Stimulated activated CD8-positive, alpha-beta memory T cell treated with anti-CD3 and anti-CD28 coated beads, Interleukin-7, amount 100 ng/mL, for 4 hours (primary cell): ENCODE results near the gene CFAP99.

ENCODE experiments used
- DNase-seq, 2 donors: peaks; one replicate each; pipeline ENCODE4 v3.0.0-alpha.2; 2020; ENCODE audit warnings: low read depth in 2 of 2

Gene CFAP99

DNA sequence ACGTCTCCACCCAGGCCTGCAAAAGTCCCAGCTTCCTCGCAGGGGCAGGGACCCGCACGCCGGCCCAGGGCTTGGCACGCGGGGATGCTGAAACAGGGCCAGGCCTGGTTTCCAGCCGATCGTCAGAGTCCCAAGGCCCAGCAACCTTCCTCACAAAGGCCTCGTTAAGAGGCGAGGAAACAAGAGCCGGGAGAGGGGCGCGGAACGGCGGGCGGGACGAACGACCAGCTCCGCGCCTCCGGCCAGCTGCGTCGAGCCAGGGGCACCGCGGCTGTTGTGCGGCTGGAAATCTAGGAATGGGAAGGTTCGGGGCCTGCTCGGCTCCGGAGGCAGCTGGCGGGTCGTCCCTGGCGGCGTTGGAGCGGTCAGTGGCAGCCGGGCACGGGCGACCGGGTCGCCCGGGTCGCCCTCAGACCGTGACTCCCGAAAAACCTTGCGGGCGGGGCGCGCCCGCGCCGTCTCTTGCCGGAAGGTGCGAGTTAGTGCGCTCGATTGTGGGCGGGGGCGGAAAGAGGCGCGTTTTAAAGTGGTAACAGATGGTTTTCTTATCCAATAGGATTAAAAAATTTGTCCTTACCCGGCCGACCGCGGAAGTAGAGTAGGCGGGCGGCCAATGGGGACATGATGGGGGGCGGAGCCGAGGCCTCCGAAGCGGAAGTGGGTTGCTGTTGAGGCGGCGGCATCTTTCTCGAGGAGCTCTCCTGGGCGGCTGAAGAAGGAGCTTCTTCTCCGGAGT lies 49.9 kb downstream of the CFAP99 start, which contains the start of gene RNF4:
RNF4 (plus strand) TSS at position 651 of the 736 bp plus-strand sequence. CDS start 21,388 bp downstream, outside the sequence.
- DNase-seq = peak; percentile 94 to 95

DNA sequence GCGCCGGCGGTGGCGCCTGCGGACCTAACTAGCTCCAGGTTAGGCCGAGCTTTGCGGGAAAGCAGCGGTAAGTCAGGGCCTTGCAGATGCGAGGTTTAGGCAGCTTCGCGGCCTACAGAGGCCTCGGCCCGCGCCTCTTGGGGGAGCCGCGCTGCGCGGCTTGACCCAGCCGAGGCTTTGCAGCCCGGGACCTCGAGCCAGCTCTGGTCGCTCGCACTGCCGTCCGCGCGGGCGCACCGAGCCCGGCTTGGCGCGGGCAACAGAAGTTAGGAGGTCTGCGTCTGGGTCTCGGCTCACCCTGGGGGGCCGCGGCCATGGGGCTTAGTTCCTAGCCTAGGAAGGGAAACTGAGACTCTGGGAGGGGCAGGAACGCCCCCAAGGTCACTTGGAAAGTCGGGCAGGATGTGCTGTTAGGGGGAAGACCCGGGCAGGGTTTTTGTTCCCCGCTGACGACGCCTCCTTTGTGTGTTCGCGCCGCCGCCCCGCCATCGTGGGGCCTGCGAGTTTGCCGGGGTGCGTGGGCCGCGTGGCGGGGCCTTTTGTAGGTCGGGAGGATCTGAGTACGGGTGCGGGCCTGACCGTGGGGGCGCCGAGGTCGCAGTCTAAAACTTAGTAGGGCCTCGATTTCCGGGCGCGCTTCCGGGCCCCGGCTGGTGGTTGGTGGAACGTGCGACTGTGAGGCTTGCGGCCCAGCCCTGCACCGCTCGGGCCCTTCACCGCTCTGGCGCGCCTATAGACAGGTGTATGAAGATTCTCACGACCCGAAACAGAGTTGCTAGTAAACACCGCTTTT lies 50.6 kb downstream of the CFAP99 start:
- peak; percentile 54 to 73 for DNase-seq

DNA sequence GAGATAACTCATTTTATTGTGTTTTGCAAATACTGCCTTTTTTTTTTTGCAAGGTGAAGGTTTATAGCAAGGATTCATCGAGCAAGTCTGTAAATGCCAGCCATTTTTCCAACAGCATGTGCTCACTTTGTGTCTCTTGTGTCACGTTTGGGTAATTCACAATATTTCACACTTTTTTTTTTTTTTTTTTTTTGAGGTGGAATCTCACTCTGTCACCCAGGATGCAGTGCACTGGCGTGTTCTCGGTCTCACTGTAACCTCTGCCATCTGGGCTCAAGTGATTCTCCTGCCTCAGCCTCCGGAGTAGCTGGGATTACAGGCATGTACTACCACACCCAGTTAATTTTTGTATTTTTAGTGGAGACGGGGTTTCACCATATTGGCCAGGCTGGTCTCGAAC lies 52.0 kb downstream of the CFAP99 start:
- DNase-seq = no peak

DNA sequence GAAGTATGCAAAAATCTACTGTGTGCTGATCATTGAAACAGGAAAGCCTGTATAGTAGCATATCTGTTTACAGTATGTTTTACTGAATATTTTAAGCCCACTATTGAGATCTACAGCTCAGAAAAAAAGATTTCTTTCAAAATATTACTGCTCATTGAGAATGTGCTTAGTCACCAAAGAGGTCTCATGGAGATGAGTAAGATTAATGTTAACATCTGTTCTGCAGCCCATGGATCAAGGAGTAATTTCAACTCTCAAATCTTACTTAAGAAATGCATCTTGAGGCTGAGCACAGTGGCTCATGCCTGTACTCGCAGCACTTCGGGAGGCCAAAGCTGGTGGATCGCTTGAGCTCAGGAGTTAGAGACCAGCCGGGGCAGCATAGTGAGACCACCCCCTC lies 53.4 kb downstream of the CFAP99 start:
- DNase-seq = no peak

DNA sequence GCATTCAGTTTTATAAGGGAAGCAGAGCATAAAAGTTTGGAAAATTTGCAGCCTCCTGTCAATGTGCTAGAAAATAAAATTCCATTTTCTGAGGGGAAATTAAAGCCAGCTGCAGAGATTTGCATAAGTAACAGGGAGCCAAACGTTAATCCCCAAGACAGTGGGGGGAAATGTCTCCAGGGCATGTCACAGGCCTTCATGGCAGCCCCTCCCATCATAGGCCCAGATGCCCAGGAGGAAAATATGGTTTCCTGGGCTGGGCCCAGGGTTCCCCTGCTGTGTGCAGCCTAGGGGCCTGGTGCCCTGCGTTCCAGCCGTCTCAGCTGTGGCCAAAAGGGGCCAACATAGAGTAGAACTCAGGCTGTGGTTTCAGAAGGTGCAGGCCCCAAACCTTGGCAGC lies 59.5 kb downstream of the CFAP99 start:
- DNase-seq = no peak

DNA sequence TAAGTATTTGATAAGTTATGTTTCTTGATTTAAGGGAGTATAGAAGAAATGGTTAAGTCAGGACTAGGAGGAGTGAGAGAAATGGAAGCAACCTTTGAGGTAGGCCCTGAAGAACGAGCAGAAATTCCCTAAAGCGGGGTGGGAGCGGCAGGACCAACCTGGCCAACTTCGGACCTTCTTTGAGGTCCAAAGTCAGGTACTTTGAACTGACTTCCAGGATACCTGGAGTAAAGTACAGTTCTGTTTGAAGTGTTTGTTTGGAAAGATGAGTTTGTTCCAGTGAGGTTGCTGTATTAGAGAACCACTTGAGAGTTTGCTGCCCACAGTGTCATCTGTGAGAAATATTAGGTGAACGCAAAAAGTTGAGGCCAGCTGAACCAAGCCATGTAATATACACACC lies 61.9 kb downstream of the CFAP99 start:
- DNase-seq = no peak

DNA sequence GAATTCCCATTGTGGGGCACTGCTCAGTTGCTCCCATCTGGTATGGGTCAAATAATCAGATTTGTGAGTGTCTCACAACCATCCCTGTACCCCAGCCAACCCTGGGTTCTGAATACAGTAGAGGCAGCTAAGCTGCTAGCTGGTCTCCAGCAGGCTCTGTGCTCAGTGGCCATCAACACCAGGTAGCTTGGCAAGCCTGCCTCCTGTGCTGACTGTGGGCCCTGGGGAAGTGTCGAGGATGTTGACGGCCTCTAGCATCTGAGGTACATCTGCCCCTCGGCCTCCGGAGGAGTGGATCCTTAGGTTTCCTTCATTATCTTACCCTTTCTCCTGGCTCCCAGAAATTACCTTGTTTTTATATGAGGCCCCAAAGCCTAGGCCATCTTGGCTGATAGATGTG lies 63.4 kb downstream of the CFAP99 start:
- no peak for DNase-seq

DNA sequence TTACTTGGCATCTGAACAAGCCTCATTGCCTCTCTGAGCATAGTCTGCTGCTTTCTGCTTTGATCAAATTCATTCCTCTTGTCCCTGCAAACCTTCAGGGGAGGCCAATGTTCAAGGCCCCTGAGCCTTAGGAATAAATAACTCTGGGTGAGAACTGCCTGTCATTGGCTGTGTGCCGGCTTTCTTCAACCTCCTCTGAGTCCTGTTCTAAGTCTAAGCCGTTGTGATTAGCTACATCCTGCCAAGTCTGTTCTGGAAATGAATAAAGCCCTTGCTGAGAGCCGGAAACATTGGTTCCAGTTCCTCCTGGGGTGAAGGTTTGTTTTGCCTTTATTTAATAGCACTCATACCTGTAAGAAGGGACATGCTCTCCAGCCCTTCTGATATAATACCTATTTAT lies 63.9 kb downstream of the CFAP99 start:
- DNase-seq = no peak

DNA sequence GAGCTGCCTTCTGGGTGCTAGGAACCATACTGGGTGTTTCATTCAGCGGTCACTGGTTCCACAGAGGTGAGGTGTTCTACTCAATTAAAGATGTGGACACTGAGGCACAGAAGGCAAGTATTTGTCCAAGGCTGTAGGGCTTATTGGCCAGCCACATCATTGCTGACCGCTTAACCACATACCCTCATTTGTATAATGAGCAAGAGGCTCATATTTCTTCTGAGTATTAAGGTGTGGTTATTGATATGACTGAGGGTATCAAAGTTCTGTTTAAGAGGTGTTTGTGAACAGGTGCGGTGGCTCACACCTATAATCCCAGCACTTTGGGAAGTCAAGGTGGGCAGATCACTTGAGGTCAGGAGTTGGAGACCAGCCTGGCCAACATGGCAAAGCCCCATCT lies 64.5 kb downstream of the CFAP99 start:
- DNase-seq = no peak

DNA sequence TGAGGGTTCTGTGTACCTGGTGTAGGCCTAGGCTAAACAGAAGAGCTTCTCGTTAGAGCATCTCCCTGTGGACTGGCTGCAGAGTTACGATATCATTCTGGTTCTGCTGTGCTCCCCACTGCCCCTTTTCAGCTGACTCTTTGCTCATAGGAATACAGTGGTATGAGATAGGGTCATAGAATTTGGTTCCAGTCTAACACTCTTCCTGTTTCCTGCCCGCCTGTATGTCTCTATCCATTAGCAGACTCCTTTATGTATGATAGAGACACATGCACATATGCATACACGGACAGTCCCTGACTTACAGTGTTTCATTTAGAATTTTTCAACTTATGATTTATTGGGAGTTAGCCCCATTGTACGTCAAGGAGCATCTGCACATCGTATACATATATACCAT lies 65.4 kb downstream of the CFAP99 start:
- DNase-seq = no peak

DNA sequence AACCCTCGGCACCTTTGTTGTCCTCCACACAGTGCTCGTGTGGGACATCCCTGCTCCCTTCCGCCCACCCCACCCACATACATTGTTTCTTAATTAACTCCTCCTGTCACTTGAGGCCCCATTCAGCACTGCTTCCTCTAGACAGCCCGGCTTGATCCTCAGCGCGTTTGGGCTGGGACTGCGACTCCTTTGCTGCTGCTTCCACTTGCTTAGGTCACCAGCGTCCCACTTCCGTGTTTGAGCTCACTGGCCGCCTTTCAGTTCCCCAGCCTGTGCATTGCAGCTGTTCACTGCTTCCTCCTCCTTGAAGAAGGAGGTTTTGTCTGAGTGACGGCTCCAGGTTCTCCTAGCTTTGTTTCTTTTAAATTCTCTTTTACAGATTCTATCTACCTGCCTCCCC lies 66.2 kb downstream of the CFAP99 start:
- peak; percentile 35 to 56 for DNase-seq

DNA sequence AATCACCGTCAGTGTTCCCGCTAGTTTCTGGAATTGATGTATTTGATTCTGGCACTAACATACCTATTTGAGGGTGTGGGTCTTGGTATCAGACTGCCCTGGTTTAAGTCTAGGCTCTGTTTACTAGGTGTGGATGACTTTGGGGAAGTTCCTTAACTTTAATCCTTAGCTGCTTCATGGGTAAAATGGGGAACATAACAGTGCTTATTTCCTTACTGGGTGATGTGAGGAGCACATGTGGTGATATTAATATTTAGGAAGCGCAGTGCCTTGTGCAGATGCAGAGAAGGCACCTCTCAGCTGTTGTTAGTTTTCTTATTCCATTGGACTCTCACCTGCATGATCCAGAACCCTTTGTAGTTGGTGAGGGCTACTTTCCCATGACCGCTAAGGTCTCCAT lies 67.2 kb downstream of the CFAP99 start:
- no peak for DNase-seq

DNA sequence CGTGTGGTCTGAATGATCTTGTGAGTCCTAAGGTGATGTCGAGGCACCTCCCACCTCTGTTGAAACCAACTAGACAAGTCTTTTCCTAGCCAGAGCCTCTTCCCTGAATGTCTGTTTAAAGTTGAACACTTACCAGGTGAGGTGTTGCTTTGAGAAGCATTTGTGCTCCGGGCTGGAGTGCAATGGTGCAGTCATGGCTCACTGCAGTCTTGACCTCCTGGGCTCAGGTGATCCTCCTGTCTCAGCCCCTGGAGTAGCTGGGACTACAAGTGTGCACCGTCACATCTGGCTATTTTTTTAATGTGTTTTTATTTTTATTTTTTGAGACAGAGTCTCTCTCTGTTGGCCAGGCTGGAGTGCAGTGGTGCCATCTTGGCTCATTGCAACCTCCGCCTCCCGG lies 68.2 kb downstream of the CFAP99 start:
- no peak for DNase-seq

DNA sequence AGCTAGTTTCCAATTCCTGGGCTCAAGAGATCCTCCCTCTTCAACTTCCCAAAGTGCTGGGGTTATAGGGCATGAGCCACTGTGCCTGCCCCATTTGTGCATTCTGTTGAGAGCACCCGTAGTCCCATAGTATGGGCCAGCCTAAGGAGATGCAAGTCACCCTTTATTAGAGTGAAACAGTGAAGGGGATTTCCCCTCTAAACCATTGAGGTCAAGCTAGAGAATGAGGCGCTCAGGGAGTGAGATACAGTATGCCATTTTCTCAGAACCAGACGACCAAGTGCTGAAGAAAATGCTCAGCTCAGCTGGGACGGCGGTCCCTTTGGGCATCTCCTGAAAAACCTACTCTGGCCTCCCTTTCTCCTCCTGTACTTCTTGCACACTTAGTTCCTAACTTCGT lies 68.9 kb downstream of the CFAP99 start:
- no peak for DNase-seq

DNA sequence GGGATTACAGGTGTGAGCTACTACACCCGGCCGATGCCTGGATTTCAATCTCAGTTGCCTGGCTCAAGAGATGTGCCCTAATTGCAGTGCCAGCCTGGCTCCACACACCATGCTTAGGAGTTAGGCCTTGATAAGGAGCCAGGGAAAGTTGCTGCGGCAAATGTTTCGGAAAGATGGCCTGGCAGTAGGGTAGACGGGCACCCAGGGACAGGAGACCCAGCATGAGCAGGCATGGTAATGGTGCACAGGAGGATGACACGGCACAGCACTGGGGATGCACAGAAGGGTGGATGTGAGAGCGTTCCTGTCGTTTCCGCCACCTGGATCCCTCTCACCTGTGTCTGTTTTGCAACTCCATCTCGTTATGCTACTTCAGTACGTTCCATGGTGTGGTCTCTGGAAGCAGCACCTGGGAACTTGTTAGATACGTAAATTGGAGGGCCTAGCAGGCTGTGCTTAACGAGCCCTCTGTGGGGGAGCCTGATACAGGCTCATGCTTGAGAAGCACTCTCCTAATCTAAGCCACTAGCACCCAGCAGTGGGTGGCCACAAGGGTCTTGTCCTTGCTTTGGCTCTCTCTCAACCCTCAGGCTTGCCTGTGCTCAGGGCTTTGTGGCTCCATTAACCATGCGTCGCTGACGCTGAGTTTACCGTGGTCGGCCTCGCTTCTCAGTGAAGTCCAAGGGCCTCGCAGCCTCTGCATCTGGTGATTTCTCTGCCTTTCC lies 70.5 kb downstream of the CFAP99 start:
- DNase-seq = no peak

DNA sequence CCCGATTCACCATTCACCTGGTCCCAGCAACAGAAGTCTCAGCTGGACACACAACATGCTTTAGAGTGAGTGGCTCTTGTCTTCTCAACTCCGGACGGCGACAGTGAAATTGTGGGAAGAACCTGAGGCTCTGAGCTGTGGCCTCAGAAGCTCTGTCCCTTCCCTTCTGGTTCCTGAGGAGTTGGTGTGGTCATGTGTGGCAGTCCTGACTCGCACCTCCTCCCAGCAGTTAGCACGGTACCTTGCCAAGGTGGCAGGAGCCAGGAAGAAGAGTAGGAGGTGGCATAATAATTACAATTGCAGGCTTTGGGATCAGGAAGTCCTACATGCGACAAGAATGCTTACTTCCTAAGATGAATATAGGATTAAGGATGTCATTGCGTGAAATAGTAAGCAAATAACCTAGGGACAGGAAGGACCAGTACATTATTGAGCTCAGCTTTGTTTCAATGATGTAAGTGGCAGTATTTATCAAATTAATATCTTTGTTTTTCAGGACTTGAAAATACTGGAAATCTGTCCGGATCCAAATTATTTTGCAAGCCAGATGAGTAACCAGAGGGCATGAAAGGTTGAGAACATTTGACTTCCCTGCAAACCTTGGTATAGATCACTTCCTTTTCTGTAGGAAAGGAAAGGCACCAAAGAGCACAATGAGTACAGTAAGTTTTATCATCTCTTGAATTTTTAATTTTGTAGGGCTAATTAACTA lies 71.2 kb downstream of the CFAP99 start:
- DNase-seq = no peak

DNA sequence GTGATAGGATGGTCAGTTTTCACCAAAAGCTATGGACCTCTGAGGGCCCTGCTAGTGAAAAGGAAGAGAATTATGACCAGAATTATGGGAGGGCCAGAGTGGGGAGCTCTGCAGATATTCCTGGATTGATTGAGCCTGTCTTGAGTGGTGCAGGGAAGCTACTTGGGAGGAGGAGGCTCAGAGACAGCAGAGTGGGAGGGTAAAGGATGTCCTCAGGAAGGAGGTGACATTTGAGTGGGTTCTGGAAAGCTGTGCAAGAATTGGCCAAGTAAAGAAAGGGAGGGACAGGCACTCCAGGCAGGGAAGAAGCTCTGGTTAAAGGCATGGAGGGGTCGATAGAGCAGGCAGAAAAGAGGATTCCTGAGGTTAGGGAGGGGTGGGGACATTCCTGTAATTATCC lies 74.2 kb downstream of the CFAP99 start:
- DNase-seq = no peak

DNA sequence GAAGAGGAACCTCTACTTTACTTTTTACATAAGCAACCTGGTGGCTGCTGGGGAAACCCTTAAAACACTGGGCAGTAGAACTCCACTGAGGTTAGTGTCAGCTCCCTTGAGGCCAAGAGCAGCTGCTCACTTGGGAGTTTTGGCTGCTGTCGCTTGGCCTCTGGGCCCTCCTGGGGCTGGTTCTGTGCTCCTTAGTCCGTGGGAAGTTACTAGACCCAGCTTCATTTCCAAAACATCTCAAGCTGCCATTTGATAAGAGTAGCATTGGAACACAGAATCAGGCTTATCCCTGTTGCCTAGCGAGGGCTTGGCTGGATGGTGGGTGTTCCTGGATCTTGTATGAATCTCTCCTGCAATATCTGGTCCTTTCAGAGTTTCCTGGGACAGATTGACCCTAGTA lies 76.2 kb downstream of the CFAP99 start:
- DNase-seq = no peak

DNA sequence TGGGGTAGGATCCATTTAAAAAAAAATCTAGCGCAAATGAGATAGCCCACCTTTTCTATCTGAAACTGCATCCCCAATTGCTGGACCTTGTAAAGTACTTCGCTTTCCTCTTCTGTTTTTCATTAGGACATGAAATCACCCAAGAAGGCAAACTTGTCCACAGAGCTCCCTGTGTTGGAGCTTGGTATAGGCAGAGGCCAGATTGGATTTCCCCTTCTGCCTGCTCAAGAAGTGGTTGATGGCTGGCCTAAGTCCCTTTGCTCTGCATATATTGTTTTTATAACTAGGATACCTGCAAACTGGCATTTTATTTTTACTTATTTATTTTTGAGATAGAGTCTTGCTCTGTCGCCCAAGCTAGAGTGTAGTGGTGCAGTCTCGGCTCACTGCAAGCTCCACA lies 78.6 kb downstream of the CFAP99 start:
- DNase-seq = no peak

DNA sequence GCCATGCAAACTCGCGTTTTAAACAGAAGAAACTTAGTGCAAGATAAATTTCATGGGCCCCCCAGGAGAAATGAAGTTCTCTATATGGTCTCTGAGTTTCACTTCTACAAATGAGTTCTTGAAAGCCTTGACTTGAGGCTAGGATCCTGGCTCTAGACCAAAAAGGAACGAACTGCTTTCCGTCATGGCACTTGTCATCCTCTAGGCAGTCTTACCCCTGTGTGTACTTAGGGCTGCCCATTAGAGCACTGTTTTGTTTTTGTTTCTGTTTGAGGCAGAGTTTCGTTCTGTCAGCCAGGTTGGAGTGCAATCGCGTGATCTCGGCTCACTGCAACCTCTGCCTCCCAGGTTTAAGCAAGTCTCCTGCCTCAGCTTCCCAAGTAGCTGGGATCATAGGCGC lies 79.2 kb downstream of the CFAP99 start:
- no peak for DNase-seq

DNA sequence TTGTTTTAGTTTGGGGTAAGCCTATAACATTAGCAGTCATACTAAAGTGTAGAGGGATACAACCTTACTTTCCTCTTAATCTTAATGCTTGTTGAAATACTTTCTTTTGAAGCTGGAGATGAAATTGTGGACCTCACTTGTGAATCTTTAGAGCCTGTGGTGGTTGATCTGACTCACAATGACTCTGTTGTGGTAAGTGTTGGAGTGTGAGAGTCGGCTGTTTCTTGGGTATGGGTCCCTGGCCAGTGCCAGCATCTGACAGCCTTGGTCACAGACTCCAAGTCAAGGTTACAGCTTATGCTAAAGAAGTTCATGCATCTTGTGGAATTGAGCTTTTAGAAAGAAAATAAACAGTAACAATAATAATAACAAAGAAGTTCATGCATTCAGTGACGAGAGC lies 81.8 kb downstream of the CFAP99 start:
- DNase-seq = no peak

DNA sequence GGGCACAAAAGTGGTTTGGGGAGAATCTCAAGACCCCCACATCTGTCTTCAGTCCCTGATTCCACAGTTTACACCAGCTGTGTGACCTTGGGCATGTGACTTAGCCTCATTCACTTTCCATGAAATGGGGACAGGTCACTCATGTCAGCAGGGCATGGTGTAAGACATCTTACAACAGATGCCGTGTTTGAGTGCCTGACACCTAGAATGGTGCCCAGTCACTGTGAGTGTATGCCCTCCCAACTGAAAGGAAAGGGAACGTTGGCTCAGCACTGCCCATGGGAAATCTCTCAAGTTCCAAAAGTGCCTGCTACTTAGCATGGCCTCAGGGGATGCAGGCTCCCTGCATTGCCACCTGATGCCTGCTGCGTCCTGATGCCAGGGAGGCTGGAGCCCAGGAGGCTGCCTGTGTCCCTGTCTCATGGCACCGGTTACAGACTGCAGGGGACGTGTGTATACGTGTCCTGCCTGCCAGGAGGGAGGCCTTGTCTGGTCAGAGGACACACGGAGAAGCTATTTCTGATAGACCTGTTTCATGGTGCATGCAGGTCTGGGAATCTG lies 82.4 kb downstream of the CFAP99 start:
- DNase-seq = no peak
